Measurements from ENCODE around the gene ZNF469. TPM values are rescaled to one million over a fixed set of nuclear protein-coding genes. Genes with fewer than 3 reads are reported as not detected.

ZNF469 gene, protein sequence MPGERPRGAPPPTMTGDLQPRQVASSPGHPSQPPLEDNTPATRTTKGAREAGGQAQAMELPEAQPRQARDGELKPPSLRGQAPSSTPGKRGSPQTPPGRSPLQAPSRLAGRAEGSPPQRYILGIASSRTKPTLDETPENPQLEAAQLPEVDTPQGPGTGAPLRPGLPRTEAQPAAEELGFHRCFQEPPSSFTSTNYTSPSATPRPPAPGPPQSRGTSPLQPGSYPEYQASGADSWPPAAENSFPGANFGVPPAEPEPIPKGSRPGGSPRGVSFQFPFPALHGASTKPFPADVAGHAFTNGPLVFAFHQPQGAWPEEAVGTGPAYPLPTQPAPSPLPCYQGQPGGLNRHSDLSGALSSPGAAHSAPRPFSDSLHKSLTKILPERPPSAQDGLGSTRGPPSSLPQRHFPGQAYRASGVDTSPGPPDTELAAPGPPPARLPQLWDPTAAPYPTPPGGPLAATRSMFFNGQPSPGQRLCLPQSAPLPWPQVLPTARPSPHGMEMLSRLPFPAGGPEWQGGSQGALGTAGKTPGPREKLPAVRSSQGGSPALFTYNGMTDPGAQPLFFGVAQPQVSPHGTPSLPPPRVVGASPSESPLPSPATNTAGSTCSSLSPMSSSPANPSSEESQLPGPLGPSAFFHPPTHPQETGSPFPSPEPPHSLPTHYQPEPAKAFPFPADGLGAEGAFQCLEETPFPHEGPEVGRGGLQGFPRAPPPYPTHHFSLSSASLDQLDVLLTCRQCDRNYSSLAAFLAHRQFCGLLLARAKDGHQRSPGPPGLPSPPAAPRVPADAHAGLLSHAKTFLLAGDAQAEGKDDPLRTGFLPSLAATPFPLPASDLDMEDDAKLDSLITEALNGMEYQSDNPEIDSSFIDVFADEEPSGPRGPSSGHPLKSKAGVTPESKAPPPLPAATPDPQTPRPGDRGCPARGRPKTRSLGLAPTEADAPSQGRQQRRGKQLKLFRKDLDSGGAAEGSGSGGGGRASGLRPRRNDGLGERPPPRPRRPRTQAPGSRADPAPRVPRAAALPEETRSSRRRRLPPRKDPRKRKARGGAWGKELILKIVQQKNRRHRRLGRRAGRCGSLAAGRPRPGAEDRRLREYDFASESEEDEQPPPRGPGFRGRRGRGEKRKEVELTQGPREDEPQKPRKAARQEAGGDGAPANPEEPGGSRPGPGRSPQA (N-terminal part only)
- total RNA-seq, result 0.31 TPM

- DNase-seq, result no peak
Observed at GRCh38 chr16:88382491-88383400, at the start of gene ZNF469. TSS of gene ZNF469 (plus strand) at chr16:88382959. CDS start at chr16:88427471, 44,512 bp downstream.

DNA sequence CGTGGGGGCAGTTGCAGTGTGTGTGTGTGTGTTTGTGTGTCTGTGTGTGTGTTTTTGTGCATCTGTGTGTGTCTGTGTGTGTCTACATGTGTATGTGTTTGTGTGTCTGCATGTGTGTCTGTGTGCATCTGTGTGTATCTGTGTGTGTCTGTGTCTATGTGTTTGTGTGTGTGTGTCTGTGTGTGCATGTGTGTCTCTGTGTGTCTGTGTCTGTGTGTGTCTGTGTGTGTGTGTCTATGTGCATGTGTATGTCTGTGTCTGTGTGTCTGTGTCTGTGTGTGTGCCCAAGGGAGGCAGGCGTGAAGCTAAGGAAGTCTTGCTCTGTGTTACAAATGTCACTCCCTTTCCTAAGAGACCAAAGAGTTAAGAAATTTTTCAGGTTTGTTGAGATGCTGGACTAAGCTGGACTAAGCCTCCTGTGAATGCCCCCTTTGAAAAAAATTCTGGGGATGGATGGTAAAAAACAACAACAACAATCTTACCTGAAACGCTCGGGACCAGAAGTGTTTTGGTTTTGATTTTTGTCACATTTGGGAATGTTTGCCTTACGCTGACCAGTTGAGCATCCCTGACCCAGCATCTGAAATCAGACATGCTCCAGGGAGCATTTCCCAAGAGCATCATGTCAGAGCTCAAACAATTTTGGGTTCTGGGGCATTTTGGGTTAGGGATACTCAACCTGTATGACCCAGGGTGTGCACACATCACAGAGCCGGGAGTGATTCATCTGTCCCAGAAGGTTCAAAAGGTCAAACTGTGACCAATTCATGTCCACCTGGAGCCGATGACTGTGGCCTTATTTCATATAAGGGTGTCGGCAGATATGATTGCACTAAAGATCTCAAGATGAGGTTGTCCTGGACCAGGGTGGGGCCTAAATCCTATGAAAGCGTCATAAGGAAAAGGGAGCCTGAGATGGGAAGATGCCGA is 48.6 kb upstream of the ZNF469 start:
- no peak for DNase-seq

DNA sequence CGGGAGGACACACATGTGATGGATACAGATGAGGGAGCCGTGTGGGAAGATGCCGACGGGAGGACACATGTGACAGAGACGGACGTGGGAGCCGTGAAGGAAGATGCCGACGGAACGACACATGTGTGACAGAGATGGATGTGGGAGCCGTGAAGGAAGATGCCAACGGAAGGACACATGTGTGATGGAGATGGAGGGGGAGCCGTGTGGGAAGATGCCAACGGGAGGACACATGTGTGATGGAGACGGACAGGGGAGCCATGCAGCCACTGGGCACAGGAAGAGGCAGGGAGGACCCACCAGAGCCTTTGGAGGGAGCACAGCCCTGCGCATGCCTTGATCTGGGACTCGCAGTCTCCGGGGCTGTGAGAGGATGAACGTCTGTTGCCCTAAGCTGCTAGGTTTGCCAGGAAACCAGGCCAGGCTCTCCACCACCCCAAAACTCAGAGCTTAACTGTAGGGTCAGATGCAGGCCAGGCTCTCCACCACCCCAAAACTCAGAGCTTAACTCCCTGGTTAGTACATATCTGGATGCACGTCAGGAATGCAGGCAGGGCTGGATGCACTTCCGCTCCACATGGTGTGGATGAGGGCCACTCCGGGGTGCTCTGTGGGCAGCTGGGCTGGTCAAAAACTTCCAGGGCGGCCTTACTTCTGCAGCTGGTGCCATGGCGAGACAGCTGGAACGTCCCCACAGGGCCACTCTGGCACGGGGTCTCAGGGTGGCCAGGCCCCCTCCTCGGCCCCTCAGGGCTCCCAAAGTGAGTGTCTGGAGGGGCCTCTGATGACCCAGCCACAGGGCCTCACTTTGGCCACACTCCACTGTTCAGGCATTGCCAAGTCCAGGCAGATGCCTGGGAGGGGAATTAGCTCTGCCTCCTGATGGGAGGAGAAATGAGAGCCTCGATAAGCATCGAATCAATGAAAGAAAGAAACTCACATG is 47.7 kb upstream of the ZNF469 start:
- no peak for DNase-seq

- no peak for DNase-seq
Observed at GRCh38 chr16:88337021-88337420, 45.7 kb upstream of the ZNF469 start.

DNA sequence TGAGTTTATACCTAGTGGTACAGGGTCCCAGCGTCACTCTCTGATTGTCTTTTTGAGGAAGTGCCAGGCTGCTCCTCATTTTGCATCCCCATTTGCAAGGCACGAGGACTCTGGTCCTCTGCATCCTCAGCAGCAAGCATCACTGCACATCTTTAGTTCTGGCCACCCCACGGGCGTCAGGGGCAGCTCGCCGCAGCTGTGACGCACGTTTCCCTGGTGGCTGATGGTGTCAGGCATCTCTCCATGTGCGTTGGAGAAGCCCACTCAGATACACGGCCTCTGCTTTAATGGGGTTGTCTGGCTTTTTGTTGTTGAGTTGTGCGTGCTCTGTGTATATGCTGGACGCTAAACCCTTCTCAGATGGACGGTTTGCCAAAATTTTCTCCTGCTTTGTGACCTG is 45.2 kb upstream of the ZNF469 start:
- no peak for DNase-seq

- DNase-seq, result no peak
Observed at GRCh38 chr16:88338111-88338510, 44.6 kb upstream of the ZNF469 start.

GRCh38 chr16:88338896-88339295 is 43.9 kb upstream of the ZNF469 start:
- no peak for DNase-seq

DNA sequence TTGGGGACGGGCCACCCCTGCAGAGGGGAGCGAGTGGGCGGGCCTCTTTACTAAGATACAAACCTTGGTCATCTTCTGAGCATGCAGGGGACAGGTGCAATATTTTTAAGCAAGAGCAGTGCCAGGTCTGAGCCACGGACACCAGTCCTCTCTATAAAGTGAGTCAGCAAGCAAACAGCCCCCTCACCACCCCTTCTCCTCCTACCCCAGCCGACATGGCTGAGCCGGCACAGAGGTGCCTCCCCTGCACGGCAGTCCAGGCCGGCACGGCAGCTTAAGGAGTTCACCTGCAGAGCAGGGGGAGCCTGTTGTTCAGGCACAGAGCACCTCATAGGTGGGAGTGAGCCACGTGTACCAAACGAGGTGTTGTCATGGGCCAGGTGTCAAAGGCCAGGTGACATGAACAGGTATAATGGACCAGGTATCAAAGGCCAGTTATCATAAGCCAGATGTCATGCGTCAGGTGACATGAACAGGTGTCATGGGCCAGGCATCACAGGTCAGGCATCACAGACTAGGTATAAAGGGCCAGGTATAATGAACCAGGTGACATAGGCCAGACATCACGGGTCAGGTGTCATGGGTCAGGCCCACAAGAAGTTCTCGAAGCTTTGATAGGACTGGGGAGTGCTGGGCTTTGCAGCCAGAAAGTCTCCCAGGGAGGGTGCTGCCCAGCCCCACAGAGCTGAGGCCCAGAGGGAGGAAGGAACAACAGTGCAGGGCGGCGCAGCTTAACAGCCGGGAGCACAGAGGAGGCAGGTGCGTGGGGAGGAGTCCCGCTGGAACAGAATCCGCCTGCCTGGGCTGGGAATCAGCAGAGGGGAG is 42.6 kb upstream of the ZNF469 start:
- DNase-seq, result no peak

- DNase-seq, result no peak
Observed at GRCh38 chr16:88340755-88341150, 42.0 kb upstream of the ZNF469 start.

DNA sequence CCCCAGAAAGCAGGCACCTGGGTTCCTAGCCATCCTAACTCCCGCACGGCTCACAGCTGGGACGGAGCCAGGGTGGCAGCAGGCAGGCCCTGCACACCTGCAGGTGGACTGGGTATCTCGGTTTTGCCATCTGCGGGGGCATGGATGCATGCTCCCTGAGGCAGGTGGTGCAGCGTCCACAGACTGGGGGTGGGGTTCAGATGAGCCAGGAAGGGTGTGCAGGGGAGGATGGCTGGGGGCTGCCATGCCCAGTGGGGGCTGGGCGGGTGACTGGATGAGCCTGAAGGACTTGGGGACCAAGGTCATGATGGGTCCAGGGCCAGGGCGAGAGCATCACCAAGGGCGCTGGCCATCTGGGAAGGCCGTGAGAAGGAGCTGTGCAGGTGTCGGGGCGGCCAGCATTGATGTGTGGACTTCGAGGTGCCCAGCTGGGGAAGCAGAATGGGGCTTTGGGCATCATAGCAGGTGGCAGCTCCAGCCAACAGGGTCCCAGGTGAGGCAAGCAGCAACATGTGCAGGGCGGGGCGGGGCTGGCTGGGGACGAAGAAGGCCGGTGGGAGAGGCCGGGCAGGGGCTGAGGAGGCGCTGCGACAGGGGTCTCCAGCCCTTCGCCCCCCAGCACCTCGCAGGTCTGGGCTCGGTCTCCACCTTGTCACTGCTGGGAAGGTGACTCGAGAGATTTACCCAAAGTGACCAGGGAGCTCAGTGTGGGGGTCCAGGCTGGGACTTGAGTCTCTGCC is 41.0 kb upstream of the ZNF469 start:
- no peak for DNase-seq

- DNase-seq, result no peak
Observed at GRCh38 chr16:88342491-88342890, 40.3 kb upstream of the ZNF469 start.

DNA sequence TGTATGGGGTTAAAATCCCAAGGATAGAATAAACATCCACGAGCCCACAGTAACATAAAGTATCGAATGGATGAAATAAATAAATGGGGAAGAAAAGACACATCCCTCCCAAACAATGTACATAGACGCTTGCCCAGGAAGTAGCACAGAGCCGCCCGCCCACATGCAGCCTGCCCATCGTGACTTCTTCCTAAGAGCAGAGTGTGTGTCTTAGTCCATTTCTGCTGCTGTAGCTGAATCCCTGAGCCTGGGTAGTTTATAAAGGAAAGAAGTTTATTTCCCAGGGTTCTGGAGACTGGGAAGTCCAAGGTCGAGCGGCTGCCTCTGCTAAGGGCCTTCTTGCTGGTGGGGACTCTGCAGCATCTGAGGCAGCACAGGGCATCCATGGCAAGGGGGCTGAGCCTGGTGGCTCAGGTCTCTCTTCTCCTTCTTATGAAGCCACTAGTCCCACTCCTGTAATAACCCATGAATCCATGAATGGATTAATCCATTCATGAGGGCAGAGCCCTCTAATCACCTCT is 39.4 kb upstream of the ZNF469 start:
- no peak for DNase-seq

DNA sequence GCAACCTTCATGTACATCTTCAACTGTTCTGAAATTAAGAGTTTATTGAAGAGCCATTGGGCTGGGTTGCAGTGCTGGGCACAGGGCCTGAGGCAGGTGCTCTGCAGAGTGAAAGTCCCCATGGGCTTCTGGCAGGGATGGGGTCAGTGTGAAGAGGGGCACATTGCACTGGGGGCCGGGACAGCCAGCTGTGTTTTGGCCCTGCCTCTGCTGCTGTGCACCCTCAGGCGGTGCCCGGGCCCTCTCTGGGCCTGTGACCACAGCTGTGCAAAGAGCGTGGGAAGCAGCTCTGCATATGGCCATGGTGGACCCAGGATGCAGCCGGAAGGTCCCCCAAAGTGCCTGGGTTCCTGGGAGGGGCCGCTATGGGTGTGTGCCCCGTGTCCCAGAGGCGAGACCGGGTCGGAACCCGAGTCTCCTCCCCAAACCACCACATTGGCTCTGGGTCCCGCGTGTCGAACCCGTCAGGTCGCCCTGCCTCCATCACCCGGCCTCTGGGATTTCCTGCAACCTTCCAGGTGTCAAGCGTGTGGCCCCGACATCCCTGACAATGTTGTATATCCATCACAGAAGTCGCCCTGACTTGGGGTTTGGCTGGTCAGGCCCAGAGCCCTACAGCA is 38.2 kb upstream of the ZNF469 start:
- no peak for DNase-seq

DNA sequence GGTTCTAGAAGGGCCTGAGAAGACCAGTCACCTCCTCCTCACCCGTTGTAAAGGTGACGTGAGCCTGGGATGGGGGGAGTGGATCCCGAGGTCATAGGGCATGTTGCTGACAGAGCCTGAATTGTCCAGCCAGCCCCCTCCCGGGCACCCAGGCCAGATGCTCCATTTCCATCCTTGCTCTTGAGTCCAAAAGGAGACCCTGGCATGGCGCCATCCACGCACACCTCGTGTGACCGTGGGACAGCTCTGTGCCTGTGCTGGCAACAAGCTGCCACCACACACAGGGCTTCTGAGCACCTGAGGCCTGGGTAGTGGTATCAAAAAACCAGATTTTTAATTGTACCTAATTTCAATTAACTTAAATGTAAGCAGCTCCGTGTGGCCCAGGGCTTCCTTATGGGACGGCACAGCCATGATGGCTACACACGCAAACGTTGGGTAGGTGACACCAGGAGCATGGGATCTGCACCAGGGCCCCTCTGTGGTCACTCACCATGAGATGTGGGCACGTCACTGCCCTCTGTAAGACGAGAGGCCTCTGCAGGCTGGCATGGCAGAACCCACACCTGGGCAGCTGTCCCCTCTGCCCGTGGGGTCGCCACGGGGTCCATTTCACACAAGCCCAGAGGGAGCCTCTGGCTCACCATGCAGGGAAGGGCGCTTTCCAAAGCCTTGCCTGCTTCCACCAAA is 37.6 kb upstream of the ZNF469 start:
- no peak for DNase-seq

DNA sequence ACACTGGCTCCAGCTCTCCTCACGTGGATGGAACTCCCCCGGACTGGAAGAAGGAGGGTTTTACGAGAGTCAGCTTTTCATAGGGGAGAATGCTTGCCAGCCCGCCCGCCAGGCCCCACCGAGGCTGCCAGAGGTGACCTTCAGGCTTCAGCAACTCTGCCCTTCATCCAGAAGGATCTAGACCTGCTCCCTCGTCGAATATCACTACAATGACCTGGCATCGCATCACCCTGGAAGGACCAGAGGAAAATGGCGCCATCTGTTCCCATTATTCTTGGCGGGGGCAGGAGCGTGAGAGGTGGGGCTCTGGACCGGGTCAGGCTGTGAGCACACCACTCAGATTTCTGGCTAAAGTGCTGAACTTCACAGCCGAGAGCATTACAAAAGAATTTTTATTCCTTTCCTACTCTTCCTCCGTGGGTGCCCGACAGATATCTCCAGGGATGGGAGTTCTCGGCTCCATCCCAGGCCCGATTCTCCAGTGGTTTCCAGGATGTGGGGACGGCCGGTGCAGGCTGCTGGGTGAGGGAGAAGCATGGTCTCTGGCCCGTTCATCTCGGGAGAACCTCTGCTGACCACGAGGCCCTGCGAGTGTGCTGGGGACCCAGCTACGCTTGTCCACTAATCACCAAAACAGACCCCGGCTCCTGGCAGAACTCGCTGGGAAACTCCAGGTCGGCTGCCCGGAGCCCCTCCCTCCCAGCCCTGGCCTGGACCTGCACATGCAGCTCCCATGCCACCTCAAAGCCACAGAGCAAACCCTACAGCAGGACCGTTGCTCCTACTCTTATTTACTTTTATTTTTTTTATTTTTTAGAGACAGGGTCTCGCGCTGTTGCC is 36.8 kb upstream of the ZNF469 start:
- no peak for DNase-seq

All from occipital lobe (tissue), 2 donors.